Inflammatory macrophage treated with lipopolysaccharide for 1 hour (primary cell): Measurements from ENCODE around the gene STARD7.
A peak's percentile ranks its signal among the peaks of the same experiment; 100 is the strongest.

ENCODE experiments used
- DNase-seq, 2 donors: peaks; one replicate each; pipeline ENCODE4 v3.0.0-alpha.2; 2020 to 2022

STARD7 gene

DNA sequence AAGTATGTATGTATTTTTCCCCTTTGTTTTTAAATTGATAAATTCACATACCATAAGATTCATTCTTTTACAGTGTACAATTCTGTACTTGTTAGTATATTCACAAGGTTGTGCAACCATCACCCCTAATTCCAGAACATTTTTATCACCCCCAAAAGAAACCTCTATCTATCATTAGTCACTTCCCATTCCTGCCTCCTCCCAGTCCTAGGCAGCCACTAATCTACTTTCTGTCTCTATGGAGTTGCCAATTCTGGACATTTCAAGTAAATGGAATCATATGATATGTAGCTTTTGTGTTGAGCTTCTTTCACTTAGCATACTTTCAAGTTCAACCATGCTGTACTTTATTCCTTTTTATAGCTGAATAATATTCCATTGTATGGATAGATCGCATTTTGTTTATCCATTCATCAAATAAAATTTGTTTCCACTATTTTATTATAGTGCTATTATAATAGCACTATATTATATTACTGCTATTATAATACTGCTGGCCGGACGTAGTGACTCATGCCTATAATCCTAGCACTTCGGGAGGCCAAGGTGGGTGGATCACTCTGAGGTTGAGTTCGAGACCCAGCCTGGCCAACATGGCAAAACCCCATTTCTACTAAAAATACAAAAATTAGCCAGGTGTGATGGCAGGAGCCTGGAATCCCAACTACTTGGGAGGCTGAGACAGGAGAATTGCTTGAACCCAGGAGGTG lies 10.9 kb downstream of the STARD7 start:
- peak; percentile 25 to 62 for DNase-seq

DNA sequence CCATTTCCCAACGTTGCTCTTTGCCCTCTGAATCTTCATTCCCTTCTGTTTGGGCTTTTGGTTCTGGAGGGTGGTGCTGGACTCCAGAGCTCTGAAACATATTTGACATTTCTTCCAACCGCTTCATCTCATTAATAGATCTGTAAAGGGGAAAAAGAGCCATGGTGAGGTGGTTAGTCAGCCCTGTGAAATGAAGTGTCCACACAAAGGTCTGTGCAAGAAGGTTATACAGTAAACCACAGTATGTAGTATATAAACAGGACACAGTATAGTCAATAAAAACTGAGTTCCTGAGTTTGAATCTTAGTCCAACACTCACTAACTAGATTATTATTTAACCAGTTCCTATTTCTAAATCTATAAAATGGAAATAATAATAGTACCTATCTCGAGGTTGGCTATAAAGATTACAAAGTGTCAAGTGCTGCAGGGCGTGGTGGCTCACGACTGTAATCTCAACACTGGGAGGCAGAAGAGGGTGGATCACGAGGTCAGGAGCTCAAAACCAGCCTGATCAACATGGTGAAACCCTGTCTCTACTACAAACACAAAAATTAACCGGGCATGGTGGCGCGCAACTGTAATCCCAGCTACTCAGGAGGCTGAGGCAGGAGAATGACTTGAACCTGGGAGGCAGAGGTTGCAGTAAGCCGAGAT lies 13.1 kb downstream of the STARD7 start:
- no peak for DNase-seq

DNA sequence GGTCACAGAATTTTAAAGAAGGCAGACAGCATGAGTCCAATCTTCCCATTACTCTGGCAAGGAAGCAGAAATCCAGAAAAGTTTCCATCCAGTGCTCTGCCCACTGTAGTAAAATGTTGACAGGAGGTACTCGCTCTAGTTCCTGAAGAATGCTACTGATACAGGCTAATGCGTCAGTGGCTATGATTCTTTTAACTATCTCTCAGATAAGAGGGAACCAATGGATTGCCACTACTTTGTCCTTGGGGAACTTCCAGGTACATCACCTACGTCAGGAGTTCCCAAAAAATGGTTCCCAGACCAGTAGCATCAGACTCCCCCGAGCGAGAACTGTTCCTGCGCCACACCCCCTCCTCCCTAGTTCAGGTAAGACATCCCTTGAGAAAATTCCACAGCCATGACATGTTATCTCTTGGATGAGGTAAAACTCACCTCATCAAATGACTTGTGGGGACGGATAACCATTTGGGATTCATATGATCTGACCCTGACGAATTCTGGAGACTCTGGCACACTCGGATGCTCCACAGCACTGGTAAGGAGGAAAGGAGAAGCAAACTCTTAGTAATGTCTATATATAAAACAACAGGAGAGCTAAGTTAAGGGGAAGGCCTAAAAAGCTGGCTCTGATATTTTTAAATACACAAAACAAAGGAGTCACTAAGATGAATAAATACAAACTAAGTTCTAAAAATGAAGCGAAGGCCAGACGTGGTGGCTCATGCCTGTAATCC lies 16.5 kb downstream of the STARD7 start:
- no peak for DNase-seq

DNA sequence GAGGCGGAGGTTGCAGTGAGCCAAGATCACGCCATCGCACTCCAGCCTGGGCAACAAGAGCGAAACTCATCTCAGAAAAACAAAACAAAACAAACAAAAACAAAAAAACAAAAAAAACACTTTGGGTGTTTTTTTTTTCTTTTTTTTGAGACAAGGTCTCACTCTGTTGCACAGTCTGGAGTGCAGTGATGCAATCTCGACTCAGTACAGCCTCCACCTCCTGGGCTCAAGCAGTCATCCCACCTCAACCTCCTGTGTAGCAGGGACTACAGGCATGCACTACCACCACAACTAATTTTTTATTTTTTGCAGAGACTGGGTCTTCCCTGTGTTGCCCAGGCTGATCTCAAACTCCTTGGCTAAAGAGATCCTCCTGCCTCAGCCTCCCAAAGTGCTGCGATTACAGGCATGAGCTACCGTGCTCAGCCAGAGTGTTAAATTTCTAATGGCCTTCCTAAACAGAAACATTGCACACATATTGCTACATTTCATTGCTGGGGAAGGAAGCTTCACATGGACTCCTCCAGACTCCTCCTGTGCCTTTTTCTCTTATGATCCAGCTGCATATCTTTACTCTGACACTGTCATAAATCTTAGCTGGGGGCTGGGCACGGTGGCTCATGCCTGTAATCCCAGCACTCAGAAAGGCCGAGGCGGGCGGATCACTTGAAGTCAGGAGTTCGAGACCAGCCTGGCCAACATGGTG lies 19.7 kb downstream of the STARD7 start:
- DNase-seq: no peak

DNA sequence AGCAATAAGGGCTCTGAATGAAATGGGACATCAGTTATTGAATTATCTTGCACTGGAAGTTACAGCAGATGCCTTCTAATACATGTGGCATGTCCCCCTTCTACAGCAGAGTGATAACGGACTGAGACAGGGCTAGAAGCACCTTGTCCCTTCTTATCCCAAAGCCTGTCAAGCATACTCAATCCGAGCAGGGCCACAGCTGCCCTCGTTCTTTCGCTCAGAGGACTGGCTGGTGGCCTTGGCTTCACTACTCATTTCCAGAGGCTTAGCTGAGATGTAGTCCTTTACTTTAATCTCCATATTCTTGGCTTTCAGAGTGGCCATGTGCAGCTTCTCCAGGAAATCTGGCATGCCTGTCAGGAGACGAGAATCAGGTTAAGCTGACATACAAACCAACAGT lies 22.1 kb downstream of the STARD7 start:
- DNase-seq: no peak

DNA sequence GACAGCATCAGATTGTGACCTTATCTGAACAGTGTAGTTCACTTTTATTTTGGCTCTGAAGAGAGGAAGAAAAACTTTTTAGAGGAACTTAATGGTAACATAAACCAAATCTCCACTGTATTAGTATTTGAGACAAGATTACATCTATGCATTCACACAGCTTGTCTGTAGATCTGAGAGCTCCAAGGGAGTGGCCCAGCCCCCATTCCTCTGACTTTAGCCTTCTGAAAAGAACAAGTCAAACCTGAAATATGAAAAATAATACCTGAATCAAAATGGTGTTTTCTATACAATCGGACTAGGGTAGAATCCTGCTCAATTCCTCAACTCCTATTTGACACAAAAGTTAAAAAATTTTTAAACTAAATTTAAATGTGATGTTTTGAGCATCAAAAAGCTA lies 23.1 kb downstream of the STARD7 start:
- no peak for DNase-seq

DNA sequence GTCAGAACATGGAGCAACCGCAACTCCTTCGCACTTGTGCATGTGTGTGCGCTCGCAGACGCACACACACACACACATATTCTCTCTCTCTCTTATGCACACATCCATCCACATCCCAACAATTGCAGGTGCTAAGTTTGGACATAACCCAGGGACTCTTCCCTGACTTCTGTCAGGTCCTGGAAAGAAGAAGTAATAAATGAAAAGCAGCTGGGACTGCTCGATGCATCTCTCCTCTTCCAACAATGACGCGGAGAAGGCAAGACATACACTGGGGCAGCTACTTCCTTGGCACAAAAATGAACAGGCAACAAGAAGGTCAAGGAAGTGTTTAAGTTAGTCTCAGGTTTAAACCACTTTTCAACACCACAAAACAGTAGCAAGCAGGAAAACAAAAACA lies 23.6 kb downstream of the STARD7 start:
- DNase-seq: no peak

DNA sequence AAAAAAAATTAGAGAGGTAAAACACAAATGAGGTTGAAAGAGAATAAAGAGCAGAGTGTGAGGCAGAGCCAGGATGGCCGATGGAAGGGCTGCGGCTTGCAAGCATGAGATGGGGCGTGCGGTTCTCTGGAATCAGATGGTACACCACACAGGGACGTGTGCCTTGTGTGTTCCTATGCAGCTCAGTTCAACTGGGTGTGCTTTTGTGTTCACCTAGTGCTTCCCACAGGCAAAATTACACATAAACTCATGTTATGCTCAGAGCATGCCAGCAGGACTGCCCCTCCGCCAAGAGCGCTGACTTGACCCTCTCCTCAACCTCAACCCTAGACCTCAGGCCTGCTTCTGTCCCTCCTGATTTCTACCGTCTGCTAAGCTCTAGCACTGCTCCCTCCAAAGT lies 24.4 kb downstream of the STARD7 start:
- no peak for DNase-seq

DNA sequence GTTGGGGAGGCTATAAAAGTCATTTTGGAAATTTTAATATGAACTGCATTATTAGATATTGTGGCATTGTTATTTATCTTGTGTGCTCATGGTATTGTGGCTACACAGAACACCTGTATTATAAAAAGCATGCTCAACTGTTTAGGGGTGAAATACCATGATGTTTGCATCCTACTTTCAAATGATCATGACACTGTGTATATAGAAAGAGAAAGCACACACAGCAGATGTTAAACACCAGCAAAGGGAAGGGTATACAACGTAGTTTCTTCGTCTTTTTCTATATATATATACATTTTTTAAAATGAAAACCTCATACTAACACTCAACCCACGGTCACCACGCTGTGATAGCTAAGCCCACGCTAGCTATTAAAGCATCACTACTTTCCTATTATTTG lies 27.1 kb downstream of the STARD7 start:
- DNase-seq: no peak

DNA sequence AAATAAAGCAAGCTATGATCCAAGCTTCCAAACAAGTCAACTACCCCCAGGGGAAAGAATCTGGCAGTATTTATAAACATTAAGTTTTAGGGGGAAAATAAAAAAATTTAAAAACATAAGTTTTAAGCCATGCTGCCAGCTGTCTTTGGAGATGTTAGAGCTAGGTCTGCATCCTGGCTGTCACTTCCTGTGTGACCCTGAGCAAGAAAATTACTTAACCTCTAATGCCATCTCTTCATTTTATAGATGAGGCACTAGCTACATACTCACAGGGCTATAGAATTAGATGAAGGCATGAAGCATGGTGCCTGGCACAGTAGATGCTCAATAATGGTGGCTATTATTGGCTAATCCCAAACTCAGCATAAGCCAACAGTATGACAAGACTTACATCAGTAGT lies 28.1 kb downstream of the STARD7 start:
- DNase-seq: no peak

DNA sequence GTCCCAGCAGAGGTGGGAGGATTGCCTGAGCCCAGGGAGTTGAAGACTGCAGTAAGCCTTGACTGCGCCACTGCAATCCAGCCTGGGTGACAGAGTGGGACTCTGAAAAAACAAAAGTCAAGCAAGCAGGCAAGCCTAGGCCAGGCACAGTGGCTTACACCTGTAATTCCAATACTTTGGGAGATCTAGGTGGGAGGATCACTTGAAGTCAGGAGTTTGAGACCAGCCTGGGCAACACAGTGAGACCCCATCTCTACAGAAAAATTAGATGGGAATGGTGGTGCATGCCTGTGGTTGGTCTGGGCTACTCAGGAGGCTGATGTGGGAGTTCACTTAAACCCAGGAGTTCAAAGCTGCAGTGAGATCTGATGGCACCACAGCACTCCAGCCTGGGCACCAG lies 28.6 kb downstream of the STARD7 start:
- no peak for DNase-seq

DNA sequence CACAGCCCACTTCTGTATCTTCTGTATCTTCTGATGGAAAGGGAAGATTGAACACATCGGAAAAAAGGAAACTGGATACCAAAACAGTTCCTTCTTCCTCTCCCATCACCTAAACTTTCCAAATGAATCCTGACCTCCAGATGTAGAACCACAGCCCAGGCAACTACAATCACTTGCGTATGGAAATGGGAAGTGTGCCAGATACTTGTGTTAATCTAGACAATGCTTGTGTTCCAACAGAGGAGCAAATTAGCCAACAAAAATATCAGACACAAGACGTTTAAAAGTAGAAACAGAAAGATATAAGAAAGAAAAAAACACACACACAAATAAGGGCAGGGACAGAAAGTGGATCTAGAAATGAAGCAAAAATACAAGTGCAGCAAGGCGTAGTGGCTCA lies 32.0 kb downstream of the STARD7 start:
- no peak for DNase-seq

DNA sequence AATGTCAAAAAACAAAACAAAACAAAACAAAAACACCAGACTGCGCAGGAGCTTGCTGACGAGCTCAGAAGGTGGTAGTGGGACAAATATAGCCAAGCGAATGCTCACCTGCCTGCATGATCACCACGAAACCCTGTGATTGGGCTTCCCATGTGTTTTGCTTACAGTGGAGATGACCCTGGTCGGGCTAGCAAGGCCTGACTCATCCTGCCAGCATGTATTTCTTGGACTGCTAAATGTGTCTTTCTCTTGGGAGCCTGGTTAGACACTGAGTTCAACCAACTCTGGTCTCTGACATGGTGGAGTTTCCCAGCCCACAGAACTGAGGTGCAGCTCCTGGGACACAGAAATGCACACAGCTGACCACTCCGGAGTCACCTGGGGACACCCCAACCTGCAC lies 32.7 kb downstream of the STARD7 start:
- DNase-seq: no peak

DNA sequence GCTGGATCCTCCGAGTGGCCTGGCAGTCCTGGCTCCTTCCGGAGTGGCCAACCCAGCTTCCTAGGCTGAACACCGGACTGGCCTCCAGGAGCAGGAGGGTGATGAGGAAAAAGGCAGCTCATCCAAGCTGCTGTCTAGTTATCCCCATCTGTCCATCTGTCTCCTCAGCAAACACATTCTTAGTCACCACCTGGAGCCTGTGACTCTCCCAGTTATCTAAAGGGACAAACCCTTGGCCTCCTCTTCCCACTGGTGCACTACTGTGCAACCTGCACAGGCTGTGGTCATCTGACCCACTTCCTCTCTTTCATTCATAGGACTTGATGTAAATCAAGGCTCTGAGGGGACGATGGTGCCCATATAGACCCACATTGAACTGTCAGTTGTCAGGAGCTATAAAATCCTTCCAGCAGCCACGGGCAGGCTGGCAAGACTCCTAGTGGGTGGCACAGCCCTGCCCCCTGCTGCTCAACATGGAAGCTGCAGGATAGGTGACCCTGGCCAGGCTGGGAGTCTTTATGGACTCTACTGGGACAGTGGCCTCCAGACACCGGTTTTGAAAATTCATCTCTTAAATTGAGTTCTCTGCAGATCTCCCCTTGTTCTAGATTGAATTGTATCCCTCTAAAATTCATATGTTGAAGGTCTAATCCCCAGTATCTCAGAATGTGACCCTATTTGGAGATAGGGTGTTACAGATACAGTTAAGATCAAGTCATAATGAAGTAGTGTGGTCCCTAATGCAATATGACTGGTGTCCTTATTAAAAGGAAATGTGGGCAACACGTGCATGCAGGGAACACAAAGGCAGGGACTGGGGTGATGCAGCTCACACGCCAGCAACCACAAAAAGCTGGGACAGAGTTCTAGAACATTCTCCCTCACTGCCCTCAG lies 34.1 kb downstream of the STARD7 start:
- DNase-seq: peak; percentile 64 to 93

DNA sequence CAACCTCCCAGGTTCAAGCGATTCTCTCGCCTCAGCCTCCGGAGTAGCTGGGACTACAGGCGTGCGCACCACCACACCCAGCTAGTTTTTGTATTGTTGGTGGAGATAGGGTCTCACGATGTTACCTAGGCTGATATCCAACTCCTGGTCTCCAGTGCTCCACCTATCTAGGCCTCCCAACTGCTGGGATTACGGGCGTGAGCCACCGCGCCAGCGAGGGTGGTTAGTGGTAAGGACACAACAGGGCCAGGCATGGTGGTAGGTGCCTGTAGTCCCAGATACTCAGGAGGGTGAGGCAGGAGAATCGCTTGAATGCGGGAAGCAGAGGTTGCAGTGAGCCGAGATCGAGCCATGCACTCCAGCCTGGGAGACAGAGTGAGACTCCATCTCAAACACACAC lies 36.8 kb downstream of the STARD7 start:
- DNase-seq: no peak

DNA sequence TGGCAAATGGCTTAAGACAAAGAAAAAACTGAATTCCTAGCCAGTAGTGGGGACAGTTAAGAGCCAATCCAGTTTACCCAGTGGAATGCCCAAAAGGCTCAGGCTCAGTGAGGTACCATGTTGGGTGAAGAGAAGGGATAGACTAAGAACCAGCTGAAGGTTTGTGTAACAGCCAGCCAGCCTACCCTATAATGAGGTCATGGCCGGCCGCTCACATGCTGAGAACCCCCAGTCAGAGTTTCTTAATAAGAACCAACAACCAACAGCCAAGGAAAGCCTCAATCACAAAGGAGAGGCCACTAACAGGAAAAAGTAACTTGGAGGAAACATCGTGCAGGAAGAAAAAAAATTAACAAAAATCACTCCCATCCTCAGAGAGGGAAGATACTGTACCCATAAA lies 38.0 kb downstream of the STARD7 start:
- peak; percentile 25 to 71 for DNase-seq

DNA sequence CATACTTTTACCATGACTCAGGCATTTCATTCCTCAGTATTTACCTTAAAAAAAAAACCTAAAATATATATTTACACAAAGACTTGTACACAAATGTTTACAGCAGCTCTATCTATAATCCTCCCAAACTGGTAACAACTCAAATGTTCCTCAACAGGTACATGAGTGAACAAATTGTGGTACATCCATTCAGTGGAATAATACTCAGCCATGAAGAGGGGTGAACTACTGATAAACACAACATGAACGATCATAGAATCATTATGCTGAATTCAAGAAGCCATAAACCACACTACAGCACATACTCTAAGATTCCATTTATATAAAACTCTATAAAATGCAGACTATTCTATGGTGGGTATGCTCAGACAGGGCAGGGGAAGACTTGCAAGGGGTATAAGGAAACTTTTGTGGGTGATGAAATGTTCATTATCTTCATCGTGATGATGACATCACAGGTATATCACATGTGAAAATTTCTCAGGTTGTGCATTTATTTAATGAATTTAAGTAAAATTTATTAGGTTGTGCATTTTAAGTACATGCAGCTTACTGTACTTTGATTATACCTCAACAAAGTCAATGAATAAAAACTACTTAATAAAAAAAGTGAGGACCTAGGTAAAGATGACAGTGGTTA lies 38.6 kb downstream of the STARD7 start:
- no peak for DNase-seq

DNA sequence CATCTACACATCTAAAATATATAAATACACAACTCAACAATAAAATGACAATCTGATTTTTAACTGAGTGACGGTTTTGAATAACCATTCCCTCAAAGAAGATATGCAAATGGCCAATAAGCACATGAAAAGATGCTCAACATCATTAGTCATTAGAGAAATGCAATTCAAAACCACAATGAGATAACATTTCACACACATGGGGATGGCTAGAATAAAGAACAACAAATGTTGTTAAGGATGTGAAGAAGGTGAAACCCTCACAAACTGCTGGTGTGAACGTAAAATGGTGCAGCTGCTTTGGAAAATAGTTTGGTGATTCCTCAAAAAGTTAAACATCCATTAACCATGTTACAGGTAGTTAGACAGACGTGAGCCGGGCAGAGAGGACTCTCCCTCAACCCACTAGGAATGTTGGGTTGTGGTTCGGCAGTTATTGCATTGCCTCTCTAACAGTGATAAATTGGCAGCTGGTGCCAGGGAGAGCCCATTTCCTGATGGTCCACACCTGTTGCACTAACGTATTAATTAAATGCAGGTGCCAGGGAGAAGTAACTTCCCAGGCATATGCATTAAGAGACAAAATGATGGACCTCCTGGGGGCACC lies 41.1 kb downstream of the STARD7 start:
- no peak for DNase-seq

DNA sequence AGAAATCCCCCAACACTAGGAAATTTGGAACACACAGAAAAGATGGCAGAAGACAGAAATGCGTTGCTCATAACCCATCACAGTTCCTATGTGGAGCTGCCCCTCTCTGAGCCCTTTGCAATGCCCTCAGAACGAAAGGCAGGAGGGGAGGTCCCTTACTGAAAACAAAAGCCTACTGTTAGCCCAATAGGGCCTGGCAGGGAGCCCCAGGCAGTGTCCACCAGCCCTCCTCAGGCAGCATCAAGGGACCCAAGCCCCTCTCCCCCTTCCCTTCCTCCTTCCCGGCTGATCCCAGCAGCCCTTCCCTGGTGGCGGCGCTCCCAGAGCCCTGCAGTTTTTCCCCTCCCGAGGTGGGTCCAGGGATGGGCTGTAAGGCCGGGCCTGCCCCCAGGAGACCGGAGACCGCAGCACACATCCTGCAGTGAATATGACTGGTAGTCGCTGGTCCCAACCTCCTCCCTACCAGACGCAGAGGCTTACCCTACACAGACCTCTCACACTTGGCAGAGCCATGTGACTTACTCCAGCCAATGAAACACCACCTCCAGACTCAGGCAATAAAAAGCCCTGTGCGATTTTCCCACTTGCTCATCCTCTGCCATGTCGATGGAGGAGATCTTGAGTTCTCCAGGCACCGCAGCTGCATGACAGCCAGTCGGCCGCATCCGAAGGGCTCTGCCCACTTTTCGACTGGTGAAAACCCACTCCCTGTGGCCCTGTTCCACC lies 44.0 kb downstream of the STARD7 start:
- DNase-seq: no peak

DNA sequence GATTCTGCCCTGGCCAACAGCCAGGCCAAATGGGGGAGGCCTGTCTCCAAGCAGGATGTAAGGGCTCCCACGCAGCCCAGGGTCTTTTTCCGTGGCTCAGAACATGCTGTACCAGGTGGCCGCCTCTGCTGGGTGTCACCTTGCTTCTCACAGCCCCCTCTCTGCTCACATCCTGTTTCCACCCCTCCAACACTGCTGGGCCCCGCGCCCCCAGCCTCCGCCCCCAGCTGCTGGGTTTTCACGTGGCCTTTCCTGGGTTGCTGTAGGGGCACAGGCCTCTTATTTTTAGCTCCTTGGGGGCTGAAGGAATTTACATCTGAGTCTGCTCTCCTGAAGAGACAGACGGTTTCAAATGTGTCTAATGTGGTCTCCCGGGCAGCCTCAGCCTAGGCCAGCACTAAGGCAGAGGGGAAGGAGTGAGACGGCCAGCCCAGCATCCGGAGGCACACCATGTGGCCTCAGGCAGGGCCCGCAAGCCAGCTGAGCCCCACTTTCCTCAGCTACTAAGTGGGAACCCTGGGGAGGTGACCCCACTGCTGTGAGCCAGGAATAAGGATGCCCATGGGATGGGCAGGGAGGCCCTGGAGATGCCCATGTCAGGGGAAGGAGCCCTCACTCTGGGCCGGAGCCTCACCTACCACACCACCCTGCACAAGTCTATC lies 44.7 kb downstream of the STARD7 start:
- peak in 1 of 2 donors; percentile 40 for DNase-seq
